Ishikawa (cell line): ENCODE results near the gene EIF5AL1.

Experiments used
- CEBPB ChIP-seq: IDR thresholded peaks from 2 replicates; pipeline ENCODE4 v1.6.1; 2012
- CREB1 ChIP-seq: IDR thresholded peaks from 2 replicates; pipeline ENCODE4 v1.6.1; 2012; ENCODE audit warnings: low read depth
- EGR1 ChIP-seq: IDR thresholded peaks from 2 replicates; pipeline ENCODE4 v1.6.1; 2012
- EP300 ChIP-seq: IDR thresholded peaks from 2 replicates; pipeline ENCODE4 v1.6.1; 2012; ENCODE audit warnings: borderline replicate concordance
- FOXM1 ChIP-seq: IDR thresholded peaks from 2 replicates; pipeline ENCODE4 v1.6.1; 2012; ENCODE audit warnings: low read depth, borderline replicate concordance
- NFIC ChIP-seq: IDR thresholded peaks from 2 replicates; pipeline ENCODE4 v1.6.1; 2012
- RAD21 ChIP-seq: IDR thresholded peaks from 2 replicates; pipeline ENCODE4 v1.6.1; 2012; ENCODE audit warnings: low read depth
- TAF1 ChIP-seq: IDR thresholded peaks from 2 replicates; pipeline ENCODE4 v1.6.1; 2012; ENCODE audit warnings: low read depth, mild to moderate bottlenecking
- TCF12 ChIP-seq: IDR thresholded peaks from 2 replicates; pipeline ENCODE4 v1.6.1; 2012; ENCODE audit warnings: low read depth
- TEAD4 ChIP-seq: IDR thresholded peaks from 2 replicates; pipeline ENCODE4 v1.6.1; 2012
- YY1 ChIP-seq: IDR thresholded peaks from 2 replicates; pipeline ENCODE4 v1.6.1; 2012; ENCODE audit warnings: low read depth
- ZBTB7A ChIP-seq: IDR thresholded peaks from 2 replicates; pipeline ENCODE4 v1.6.1; 2012; ENCODE audit warnings: low read depth
- TF ChIP-seq, protein P1 (sequence below): IDR thresholded peaks from 2 replicates; pipeline ENCODE4 v1.6.1; 2012; ENCODE audit warnings: low read depth, mild to moderate bottlenecking
- TF ChIP-seq, protein P2 (sequence below): IDR thresholded peaks from 2 replicates; pipeline ENCODE4 v1.6.1; 2012
- TF ChIP-seq, protein P3 (sequence below): IDR thresholded peaks from 2 replicates; pipeline ENCODE4 v1.6.1; 2012

Gene EIF5AL1

DNA sequence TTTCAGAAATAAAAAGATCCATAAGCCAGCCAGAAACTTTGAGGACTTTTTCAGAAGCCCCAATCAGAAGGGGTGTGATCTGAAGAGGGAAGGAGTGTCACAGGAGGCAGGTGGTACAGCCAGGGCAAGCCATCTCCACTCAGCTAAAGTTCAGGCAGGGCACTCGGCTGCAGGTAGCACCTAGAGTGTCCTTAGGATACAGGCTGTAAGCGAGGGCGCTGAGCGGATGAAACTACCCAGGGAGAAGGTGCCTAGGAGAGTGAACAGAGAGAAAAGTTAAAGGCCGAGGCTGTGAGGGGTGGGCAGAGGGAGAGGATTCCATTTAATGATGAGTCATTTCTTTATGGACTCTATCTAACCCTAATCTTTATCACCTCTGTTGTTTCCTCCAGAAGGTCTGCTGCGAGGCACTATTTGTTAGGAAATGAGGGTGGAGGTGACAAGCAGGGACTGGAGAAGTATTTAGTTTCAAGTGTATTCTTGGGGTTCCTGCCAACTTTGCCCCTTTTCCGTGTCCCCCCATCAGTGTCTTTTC is 37.1 kb upstream of the EIF5AL1 start:
- TF ChIP-seq TAF1 (no peak), CEBPB (no peak), TCF12 (no peak), EGR1 (no peak), TEAD4 (no peak), EP300 (no peak), ZBTB7A (no peak), CREB1 (no peak), FOXM1 (no peak), NFIC (no peak)
- TF ChIP-seq, protein P1, sequence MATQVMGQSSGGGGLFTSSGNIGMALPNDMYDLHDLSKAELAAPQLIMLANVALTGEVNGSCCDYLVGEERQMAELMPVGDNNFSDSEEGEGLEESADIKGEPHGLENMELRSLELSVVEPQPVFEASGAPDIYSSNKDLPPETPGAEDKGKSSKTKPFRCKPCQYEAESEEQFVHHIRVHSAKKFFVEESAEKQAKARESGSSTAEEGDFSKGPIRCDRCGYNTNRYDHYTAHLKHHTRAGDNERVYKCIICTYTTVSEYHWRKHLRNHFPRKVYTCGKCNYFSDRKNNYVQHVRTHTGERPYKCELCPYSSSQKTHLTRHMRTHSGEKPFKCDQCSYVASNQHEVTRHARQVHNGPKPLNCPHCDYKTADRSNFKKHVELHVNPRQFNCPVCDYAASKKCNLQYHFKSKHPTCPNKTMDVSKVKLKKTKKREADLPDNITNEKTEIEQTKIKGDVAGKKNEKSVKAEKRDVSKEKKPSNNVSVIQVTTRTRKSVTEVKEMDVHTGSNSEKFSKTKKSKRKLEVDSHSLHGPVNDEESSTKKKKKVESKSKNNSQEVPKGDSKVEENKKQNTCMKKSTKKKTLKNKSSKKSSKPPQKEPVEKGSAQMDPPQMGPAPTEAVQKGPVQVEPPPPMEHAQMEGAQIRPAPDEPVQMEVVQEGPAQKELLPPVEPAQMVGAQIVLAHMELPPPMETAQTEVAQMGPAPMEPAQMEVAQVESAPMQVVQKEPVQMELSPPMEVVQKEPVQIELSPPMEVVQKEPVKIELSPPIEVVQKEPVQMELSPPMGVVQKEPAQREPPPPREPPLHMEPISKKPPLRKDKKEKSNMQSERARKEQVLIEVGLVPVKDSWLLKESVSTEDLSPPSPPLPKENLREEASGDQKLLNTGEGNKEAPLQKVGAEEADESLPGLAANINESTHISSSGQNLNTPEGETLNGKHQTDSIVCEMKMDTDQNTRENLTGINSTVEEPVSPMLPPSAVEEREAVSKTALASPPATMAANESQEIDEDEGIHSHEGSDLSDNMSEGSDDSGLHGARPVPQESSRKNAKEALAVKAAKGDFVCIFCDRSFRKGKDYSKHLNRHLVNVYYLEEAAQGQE, result no peak
- TF ChIP-seq, protein P2, sequence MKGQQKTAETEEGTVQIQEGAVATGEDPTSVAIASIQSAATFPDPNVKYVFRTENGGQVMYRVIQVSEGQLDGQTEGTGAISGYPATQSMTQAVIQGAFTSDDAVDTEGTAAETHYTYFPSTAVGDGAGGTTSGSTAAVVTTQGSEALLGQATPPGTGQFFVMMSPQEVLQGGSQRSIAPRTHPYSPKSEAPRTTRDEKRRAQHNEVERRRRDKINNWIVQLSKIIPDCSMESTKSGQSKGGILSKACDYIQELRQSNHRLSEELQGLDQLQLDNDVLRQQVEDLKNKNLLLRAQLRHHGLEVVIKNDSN, result no peak
- TF ChIP-seq, protein P3, sequence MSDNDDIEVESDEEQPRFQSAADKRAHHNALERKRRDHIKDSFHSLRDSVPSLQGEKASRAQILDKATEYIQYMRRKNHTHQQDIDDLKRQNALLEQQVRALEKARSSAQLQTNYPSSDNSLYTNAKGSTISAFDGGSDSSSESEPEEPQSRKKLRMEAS, result no peak

DNA sequence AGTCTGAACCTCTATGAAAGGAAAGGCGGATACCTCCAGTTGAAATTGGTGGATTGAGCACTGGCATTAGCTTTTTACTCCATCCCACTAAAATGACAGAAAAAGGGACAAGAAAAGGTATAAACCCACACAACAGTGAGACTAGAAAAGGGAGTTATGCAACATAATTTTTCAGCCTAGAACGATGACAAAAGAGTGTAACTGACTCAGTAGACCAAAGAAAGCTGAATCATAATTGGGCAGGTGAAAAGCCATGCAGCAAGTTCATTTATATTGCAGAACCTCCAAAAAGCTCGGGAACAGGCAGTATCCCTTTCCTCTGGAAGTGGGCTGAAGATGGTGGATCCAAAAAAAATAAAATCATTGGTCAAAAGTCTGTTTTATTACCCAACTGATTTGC is 36.5 kb upstream of the EIF5AL1 start:
- no peak for TF ChIP-seq TCF12
- TF ChIP-seq CREB1, result no peak
- TF ChIP-seq, protein P2, result no peak
- TF ChIP-seq ZBTB7A, result no peak
- no peak for TF ChIP-seq CEBPB
- TF ChIP-seq TEAD4, result no peak
- TF ChIP-seq TAF1, result no peak
- no peak for TF ChIP-seq EP300
- TF ChIP-seq, protein P3, result no peak
- TF ChIP-seq, protein P1, result no peak
- TF ChIP-seq YY1, result no peak
- no peak for TF ChIP-seq NFIC
- no peak for TF ChIP-seq RAD21
- TF ChIP-seq FOXM1, result no peak
- TF ChIP-seq EGR1, result no peak

DNA sequence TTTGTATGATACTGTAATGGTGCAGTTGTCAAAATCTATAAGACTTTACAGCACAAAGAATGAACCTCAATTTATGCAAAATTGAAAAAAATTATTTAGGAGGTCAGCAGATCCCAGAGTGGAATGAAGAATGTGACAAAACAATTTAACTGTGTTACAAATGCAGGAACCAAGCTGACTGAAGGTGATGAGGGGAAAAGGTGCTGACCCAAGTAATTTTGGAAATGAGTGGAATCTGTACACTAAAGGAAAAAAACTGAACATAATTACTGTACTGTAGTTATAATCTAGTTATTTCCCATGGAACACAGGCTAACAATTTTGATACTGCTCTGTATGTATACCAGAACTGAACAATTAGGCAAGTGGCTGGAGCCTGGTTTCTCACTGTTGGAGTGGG is 35.7 kb upstream of the EIF5AL1 start:
- TF ChIP-seq ZBTB7A (no peak), TAF1 (no peak), NFIC (no peak), TCF12 (no peak), EP300 (no peak), CEBPB (no peak), EGR1 (no peak), TEAD4 (no peak), FOXM1 (no peak), CREB1 (no peak), YY1 (no peak), RAD21 (no peak)
- TF ChIP-seq, protein P3, result no peak
- TF ChIP-seq, protein P2, result no peak
- TF ChIP-seq, protein P1, result no peak

DNA sequence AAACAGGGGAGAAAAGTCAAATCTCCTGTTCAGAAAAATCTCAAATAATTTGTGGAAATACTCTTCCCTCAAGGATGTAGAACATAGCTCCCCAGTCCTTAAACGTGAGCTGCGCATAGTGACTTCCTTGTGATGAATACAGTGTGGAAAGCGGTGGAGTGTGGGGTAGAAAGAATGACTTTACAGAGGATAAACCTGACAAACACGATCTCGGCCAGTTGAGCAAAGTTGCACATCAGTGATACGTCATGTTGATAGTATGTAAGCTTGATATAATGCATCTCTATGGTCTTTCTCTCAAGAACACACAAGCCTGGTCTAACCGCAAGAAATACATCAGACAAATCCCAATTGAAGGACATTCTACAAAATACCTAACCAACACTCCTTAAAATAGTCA is 34.9 kb upstream of the EIF5AL1 start:
- TF ChIP-seq NFIC (no peak), YY1 (no peak), TAF1 (no peak), TEAD4 (no peak), EGR1 (no peak), EP300 (no peak), FOXM1 (no peak), TCF12 (no peak), CEBPB (no peak), RAD21 (no peak), CREB1 (no peak)
- TF ChIP-seq, protein P3, result no peak
- TF ChIP-seq, protein P1, result no peak
- TF ChIP-seq, protein P2, result no peak
